SH-SY5Y (cell line): ENCODE data around the gene UTP14A.

Experiments
- GATA2 ChIP-seq: IDR thresholded peaks from 2 replicates; pipeline ENCODE4 v1.6.1; 2011; ENCODE audit warnings: mild to moderate bottlenecking, low read depth, low read length
- GATA3 ChIP-seq: IDR thresholded peaks from 2 replicates; pipeline ENCODE4 v1.6.1; 2011; ENCODE audit warnings: low read depth, mild to moderate bottlenecking, low read length, moderate library complexity

GRCh38 chrX:129875669-129876068 lies 30.3 kb upstream of the UTP14A start:
- TF ChIP-seq GATA2: no peak
- TF ChIP-seq GATA3: no peak
